Osteocyte (in vitro differentiated cells): ENCODE measurements around the gene COL27A1. TPM values are rescaled to one million over a fixed set of nuclear protein-coding genes. Genes with fewer than 3 reads are reported as not detected.
"Not testable (repeated sequence)": the region's sequence is repeated elsewhere in the genome, so short reads cannot be mapped to it uniquely, and the experiment has no call there.

Experiments used
- DNase-seq: peaks from one replicate; pipeline ENCODE4 v3.0.0; 2021; ENCODE audit warnings: mixed read lengths; ENCODE audit not compliant: unreplicated experiment; ENCODE audit errors: extremely low spot score
- H3K27ac Mint-ChIP-seq: one replicate; pipeline ENCODE4 v1.8.0; 2021; ENCODE audit warnings: mild to moderate bottlenecking, mixed read lengths; ENCODE audit not compliant: unreplicated experiment
- H3K27me3 Mint-ChIP-seq: one replicate; pipeline ENCODE4 v1.8.0; 2021; ENCODE audit warnings: mixed read lengths; ENCODE audit not compliant: unreplicated experiment
- H3K36me3 Mint-ChIP-seq: one replicate; pipeline ENCODE4 v1.8.0; 2021; ENCODE audit warnings: mixed read lengths; ENCODE audit not compliant: unreplicated experiment
- H3K4me1 Mint-ChIP-seq: one replicate; pipeline ENCODE4 v1.8.0; 2021; ENCODE audit warnings: mixed read lengths; ENCODE audit not compliant: unreplicated experiment
- H3K4me3 Mint-ChIP-seq: one replicate; pipeline ENCODE4 v1.8.0; 2021; ENCODE audit warnings: mild to moderate bottlenecking, moderate library complexity, mixed read lengths; ENCODE audit not compliant: unreplicated experiment
- H3K9me3 Mint-ChIP-seq: one replicate; pipeline ENCODE4 v1.8.0; 2021; ENCODE audit warnings: mixed read lengths; ENCODE audit not compliant: unreplicated experiment
- total RNA-seq: library from RNA; stranded (reverse); gene quantifications from 2 replicates; pipeline ENCODE4 v1.2.1, GENCODE V29; 2021
- TF ChIP-seq, protein P1 (sequence below): fragments of 200-600 bp; sonication (generic); IDR thresholded peaks from 2 replicates; pipeline ENCODE4 v1.5.0; 2021; ENCODE audit warnings: antibody characterized with exemption, mild to moderate bottlenecking, moderate library complexity

COL27A1 gene
- total RNA-seq, 1 donor from 2014 or later = 44.4 TPM

DNA sequence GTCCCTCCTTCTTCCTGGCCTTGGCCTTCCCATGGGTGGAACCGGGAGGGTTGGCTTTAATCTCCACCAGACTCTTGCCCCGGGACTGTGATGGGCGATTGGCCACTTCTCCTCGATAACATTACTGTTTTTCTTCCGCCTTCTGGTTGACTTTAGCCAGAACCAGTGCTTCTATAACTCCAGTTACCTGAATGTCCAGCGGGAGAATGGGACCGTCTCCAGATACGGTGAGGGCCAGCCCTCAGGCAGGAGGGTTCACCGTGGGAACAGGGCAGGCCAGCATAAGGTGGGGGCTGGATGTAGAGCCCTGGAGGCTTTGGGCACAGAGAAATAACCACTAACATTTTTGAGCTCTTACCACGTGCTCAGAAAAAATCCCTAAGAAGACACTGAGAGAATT, 175.3 kb downstream of the COL27A1 start:
- H3K9me3 Mint-ChIP-seq = no peaks in the 10 kb centered on the region
- H3K4me3 Mint-ChIP-seq = no peak overlapping the region
- TF ChIP-seq, protein P1, sequence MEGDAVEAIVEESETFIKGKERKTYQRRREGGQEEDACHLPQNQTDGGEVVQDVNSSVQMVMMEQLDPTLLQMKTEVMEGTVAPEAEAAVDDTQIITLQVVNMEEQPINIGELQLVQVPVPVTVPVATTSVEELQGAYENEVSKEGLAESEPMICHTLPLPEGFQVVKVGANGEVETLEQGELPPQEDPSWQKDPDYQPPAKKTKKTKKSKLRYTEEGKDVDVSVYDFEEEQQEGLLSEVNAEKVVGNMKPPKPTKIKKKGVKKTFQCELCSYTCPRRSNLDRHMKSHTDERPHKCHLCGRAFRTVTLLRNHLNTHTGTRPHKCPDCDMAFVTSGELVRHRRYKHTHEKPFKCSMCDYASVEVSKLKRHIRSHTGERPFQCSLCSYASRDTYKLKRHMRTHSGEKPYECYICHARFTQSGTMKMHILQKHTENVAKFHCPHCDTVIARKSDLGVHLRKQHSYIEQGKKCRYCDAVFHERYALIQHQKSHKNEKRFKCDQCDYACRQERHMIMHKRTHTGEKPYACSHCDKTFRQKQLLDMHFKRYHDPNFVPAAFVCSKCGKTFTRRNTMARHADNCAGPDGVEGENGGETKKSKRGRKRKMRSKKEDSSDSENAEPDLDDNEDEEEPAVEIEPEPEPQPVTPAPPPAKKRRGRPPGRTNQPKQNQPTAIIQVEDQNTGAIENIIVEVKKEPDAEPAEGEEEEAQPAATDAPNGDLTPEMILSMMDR = no peak
- H3K27ac Mint-ChIP-seq = no peak overlapping the region
- H3K4me1 Mint-ChIP-seq = no peaks in the 10 kb centered on the region
- peaks cover 3% of the 10 kb centered on the region for H3K36me3 Mint-ChIP-seq
- no peaks in the 10 kb centered on the region for H3K27me3 Mint-ChIP-seq
- DNase-seq = no peak

GRCh38 chr9:114331229-114332195, 176.2 kb downstream of the COL27A1 start:
- H3K27me3 Mint-ChIP-seq, DNase-seq, H3K4me1 Mint-ChIP-seq, H3K27ac Mint-ChIP-seq, H3K36me3 Mint-ChIP-seq, H3K9me3 Mint-ChIP-seq, H3K4me3 Mint-ChIP-seq: not testable (repeated sequence)

- H3K36me3 Mint-ChIP-seq = peaks cover 15% of the 10 kb centered on the region
- DNase-seq, H3K4me3 Mint-ChIP-seq, H3K9me3 Mint-ChIP-seq, H3K4me1 Mint-ChIP-seq, H3K27ac Mint-ChIP-seq, H3K27me3 Mint-ChIP-seq: not testable (repeated sequence)
These were observed 177.2 kb downstream of the COL27A1 start for GRCh38 chr9:114332474-114333040.

- not testable (repeated sequence) for H3K4me3 Mint-ChIP-seq, H3K9me3 Mint-ChIP-seq, H3K27ac Mint-ChIP-seq, H3K27me3 Mint-ChIP-seq, H3K4me1 Mint-ChIP-seq, DNase-seq
- H3K36me3 Mint-ChIP-seq = peaks cover 18% of the 10 kb centered on the region
These were observed 178.4 kb downstream of the COL27A1 start for GRCh38 chr9:114333718-114334117.

GRCh38 chr9:114334490-114334889, 179.2 kb downstream of the COL27A1 start:
- DNase-seq = no peak
- Mint-ChIP-seq H3K4me1 (no peaks in the 10 kb centered on the region), H3K36me3 (peaks cover 23% of the 10 kb centered on the region), H3K27ac (no peak overlapping the region), H3K27me3 (no peaks in the 10 kb centered on the region), H3K4me3 (no peak overlapping the region), H3K9me3 (no peaks in the 10 kb centered on the region)
- TF ChIP-seq, protein P1 = no peak

DNA sequence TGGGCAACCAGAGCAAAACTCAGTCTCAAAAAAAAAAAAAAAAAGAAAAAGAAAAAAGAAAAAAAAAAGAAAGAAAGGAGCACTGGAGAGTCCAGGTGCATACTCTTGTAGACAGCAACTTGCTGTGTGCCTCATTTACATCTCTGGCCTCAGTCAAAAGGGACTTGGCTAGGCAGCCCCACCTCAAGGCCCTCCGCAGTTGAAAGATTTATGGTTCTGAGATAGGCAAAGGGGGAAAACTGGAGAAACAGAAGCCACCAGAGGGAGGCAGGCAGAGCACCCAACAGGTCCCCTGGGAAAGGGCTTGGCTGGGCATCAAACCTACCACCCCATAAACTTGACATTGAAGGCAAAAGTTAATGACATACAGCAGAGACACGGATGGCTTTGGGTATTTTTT, 180.4 kb downstream of the COL27A1 start:
- no peak for DNase-seq
- Mint-ChIP-seq H3K4me1 (no peaks in the 10 kb centered on the region), H3K27me3 (no peaks in the 10 kb centered on the region), H3K36me3 (peaks cover 28% of the 10 kb centered on the region), H3K4me3 (no peak overlapping the region), H3K9me3 (no peaks in the 10 kb centered on the region), H3K27ac (no peak overlapping the region)
- TF ChIP-seq, protein P1 = no peak
